Neural cell (in vitro differentiated cells): Measurements from ENCODE around the gene EDNRA.

Experiments used
- EZH2 ChIP-seq: fragments of 200-600, 300-800 bp; shearing (Covaris generic), sonication (generic); IDR thresholded peaks from 2 replicates; pipeline ENCODE4 v1.6.1; 2014; ENCODE audit warnings: antibody characterized with exemption, low read length, borderline replicate concordance, mild to moderate bottlenecking; ENCODE audit not compliant: insufficient read depth, poor library complexity, severe bottlenecking
- MXI1 ChIP-seq: fragments of 450-650 bp; conservative IDR thresholded peaks from 2 replicates; pipeline ENCODE4 v1.6.1; 2014; ENCODE audit warnings: antibody characterized with exemption, mild to moderate bottlenecking; ENCODE audit not compliant: poor library complexity, severe bottlenecking
- POLR2AphosphoS5 ChIP-seq: IDR thresholded peaks from 2 replicates; pipeline ENCODE4 v1.6.1; 2012
- RAD21 ChIP-seq: fragments of 450-650 bp; conservative IDR thresholded peaks from 2 replicates; pipeline ENCODE4 v1.6.1; 2014; ENCODE audit warnings: antibody characterized with exemption, mild to moderate bottlenecking, moderate library complexity
- TF ChIP-seq, protein P1 (sequence below): fragments of 450-650 bp; IDR thresholded peaks from 2 replicates; pipeline ENCODE4 v1.5.1; 2014; ENCODE audit warnings: antibody characterized with exemption, mild to moderate bottlenecking, moderate library complexity; ENCODE audit not compliant: poor library complexity, severe bottlenecking

DNA sequence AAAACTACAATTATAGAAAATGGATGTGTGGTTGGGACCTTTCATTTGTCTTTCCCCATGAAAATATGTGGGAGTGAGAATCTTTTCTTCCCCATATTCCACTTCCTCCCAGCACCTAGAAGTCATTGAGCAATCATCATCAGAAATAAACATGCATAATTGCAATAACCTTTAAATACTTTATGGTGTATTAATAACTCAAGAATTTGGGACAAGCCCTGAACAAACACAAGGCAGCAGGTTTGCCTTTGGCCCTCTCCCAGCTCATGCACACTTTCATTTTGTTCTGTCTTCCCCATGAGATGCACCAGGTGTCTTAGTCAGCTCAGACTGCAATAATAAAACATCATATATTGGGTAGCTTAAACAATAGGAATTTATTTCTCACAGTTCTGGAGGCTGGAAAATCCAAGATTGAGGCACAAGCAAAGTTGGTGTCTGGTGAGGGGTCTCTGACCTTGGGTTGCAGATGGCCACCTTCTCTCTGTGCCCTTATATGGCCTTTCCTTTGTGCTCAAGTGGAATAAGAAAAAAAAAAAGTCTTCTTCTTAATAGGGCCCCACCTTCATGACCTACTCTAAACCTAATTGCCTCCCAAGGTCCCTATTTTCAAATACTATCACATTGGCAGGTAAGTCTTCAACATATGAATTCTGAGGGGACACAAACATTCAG lies 101.6 kb downstream of the EDNRA start:
- TF ChIP-seq, protein P1, sequence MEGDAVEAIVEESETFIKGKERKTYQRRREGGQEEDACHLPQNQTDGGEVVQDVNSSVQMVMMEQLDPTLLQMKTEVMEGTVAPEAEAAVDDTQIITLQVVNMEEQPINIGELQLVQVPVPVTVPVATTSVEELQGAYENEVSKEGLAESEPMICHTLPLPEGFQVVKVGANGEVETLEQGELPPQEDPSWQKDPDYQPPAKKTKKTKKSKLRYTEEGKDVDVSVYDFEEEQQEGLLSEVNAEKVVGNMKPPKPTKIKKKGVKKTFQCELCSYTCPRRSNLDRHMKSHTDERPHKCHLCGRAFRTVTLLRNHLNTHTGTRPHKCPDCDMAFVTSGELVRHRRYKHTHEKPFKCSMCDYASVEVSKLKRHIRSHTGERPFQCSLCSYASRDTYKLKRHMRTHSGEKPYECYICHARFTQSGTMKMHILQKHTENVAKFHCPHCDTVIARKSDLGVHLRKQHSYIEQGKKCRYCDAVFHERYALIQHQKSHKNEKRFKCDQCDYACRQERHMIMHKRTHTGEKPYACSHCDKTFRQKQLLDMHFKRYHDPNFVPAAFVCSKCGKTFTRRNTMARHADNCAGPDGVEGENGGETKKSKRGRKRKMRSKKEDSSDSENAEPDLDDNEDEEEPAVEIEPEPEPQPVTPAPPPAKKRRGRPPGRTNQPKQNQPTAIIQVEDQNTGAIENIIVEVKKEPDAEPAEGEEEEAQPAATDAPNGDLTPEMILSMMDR, result no peak
- TF ChIP-seq EZH2 (no peak), POLR2AphosphoS5 (no peak), MXI1 (no peak), RAD21 (no peak)
